ENCODE results near the gene ITGB7.
A peak's percentile ranks its signal among the peaks of the same experiment; 100 is the strongest.

DNA sequence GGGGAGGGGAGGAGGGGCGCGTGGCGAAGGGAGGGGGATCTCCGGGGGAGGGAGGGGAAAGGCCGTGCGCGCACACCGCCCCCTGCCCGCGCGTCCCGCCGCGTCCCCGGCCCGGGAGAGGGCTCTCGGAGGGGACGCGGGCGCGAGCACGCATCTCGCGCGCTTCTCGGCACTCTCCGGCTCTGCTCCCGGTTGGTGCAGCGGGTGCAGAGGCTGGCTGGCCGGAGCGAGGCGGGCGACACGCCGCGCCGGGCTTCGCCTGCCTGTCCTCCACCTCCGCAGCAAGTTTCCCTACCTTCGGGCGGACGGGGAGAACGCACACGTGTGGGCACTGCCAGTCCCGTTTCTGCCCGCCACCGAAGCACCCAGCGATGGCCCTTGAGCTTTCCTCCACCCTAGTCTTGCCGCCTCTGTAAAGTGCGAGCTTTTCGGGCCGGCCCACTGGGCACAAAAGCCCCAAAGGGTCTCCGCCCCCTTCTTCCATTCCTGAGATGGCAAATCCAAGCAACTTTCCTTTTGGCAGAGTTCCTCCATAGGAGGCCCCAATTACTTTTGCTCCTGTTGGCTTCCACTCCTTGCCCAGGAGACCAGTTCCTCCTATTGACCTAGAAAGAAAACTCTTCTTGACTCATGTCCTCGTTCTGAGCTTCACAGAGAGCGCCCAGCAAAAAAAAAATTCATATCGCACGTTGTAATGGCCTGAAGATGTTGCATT is 26.0 kb downstream of the ITGB7 start:
- TF ChIP-seq POLR2A (IDR thresholded peaks at IDR 0.05) (no peak), CTCF (IDR thresholded peaks at IDR 0.05) (peak in 2 of 4 donors; percentile 9 to 14)

Measured in right lobe of liver (tissue), 4 donors.